K562 (cell line): Measurements from ENCODE around the gene DISC1.

Experiments
- ELK1 ChIP-seq: sonication (generic); formaldehyde crosslinking; IDR thresholded peaks from 2 replicates; pipeline ENCODE4 v1.8.1; 2022; ENCODE audit warnings: missing genetic modification reagents
- TCF3 ChIP-seq: sonication (generic); formaldehyde crosslinking; IDR thresholded peaks from 2 replicates; pipeline ENCODE4 v1.4.0; 2020; ENCODE audit warnings: mild to moderate bottlenecking, missing genetic modification reagents

GRCh38 chr1:231596337-231596791 lies 30.2 kb upstream of the DISC1 start:
- TF ChIP-seq ELK1 (CRISPR knock-in tag) (no peak), TCF3 (CRISPR knock-in tag) (no peak)
